Ramos (cell line): ENCODE measurements around the gene LCN12.

Experiments used
- in situ Hi-C: fragments of 300-500 bp; cut with MboI; formaldehyde crosslinking; loops from one replicate; pipeline ENCODE4 v1.14.3; 2022; ENCODE audit warnings: low sequenced_read_pairs; ENCODE audit not compliant: unreplicated experiment

Gene LCN12

GRCh38 chr9:136951541-136952320, at the start of gene LCN12:
LCN12 (plus strand) TSS chr9:136952273; CDS start chr9:136952328, 55 bp downstream.
- in situ Hi-C loops: loop anchor here (5.0 kb wide), 1 partner anchor 76 kb away; the partner anchor contains the start of gene ABCA2

- in situ Hi-C loops: no loop called here
These were observed 49.0 kb upstream of the LCN12 start for GRCh38 chr9:136903041-136903554.

GRCh38 chr9:136906266-136906665, 45.8 kb upstream of the LCN12 start:
- in situ Hi-C loops: no loop called here

GRCh38 chr9:136907011-136907914, 44.8 kb upstream of the LCN12 start:
- in situ Hi-C loops: no loop called here

GRCh38 chr9:136910197-136910900, 41.7 kb upstream of the LCN12 start:
- in situ Hi-C loops: no loop called here

- in situ Hi-C loops: no loop called here
These were observed 41.2 kb upstream of the LCN12 start for GRCh38 chr9:136910901-136911245.

GRCh38 chr9:136913701-136914438, 38.2 kb upstream of the LCN12 start:
- in situ Hi-C loops: no loop called here

- in situ Hi-C loops: no loop called here
These were observed 36.3 kb upstream of the LCN12 start for GRCh38 chr9:136915632-136916329.

- in situ Hi-C loops: no loop called here
These were observed 35.5 kb upstream of the LCN12 start for GRCh38 chr9:136916330-136917184.

GRCh38 chr9:136917902-136918301, 34.2 kb upstream of the LCN12 start:
- in situ Hi-C loops: no loop called here

GRCh38 chr9:136920069-136920468, 32.0 kb upstream of the LCN12 start:
- in situ Hi-C loops: no loop called here

- in situ Hi-C loops: no loop called here
These were observed 31.3 kb upstream of the LCN12 start for GRCh38 chr9:136920734-136921231.

- in situ Hi-C loops: no loop called here
These were observed 30.8 kb upstream of the LCN12 start for GRCh38 chr9:136921307-136921706.

- in situ Hi-C loops: no loop called here
These were observed 30.4 kb upstream of the LCN12 start for GRCh38 chr9:136921718-136922117.

GRCh38 chr9:136922540-136922939, 29.5 kb upstream of the LCN12 start:
- in situ Hi-C loops: no loop called here

GRCh38 chr9:136923881-136924280, 28.2 kb upstream of the LCN12 start:
- in situ Hi-C loops: no loop called here

- in situ Hi-C loops: no loop called here
These were observed 26.5 kb upstream of the LCN12 start for GRCh38 chr9:136925414-136926153.
